GM12878 (cell line): Measurements from ENCODE around the gene ALDH3B2. TPM values are rescaled to one million over a fixed set of nuclear protein-coding genes. Genes with fewer than 3 reads are reported as not detected.

ENCODE experiments used
- ATAC-seq: fragments of 200-7000 bp; cut with Tn5 transposase; 3 replicates; pipeline ENCODE4 v1.9.1; 2020; ENCODE audit warnings: mild to moderate bottlenecking, moderate library complexity
- BruUV-seq: library from RNA; stranded (reverse); fragments of 400-500 nt; replicated peaks from 2 replicates; lab custom pipeline; 2021; lab: Mats Ljungman, UMichigan
- CTCF ChIA-PET: fragments of 300-600 bp; sonication (Branson Sonifier 250); formaldehyde crosslinking; extraction: SDS; loops from one replicate; lab custom pipeline; 2021; ENCODE audit warnings: inconsistent platforms; lab: Yijun Ruan, JAX
- POLR2A ChIA-PET: fragments of 350-600 bp; formaldehyde crosslinking; extraction: SDS; loops from one replicate; lab custom pipeline; 2021; ENCODE audit warnings: inconsistent platforms; lab: Charles Lee
- RAD21 ChIA-PET: fragments of 300-600 bp; sonication (Branson Sonifier 250); formaldehyde crosslinking; loops from one replicate; lab custom pipeline; 2023; ENCODE audit warnings: antibody characterized with exemption; ENCODE audit not compliant: unreplicated experiment; lab: Charles Lee
- SMC1A ChIA-PET: fragments of 300-600 bp; sonication (Branson Sonifier 250); formaldehyde crosslinking; loops from one replicate; lab custom pipeline; 2023; ENCODE audit not compliant: unreplicated experiment, uncharacterized antibody; lab: Charles Lee
- DNase-seq: peaks from one replicate; pipeline ENCODE4 v3.0.0-alpha.2; 2011; ENCODE audit warnings: low read depth, low spot score
- FAIRE-seq: peaks from 3 replicates; lab custom pipeline; 2011; peaks lifted over from hg19 to GRCh38; lab: Jason Lieb, UNC
- H2AFZ ChIP-seq: 2 replicates; pipeline ENCODE4 v1.6.0; 2011; ENCODE audit warnings: low read depth, low read length, control low read depth; ENCODE audit not compliant: control insufficient read depth
- H3K27ac ChIP-seq: 2 replicates; pipeline ENCODE4 v1.5.1; 2011; ENCODE audit warnings: control low read depth; ENCODE audit not compliant: control insufficient read depth, insufficient read depth
- H3K27me3 ChIP-seq, 2 experiments: replicated peaks in 1 of 2; 2 replicates each; pipeline versions ENCODE4 v1.6.0 to v1.6.1; 2011; ENCODE audit warnings: low read length in 1 of 2; ENCODE audit not compliant: control insufficient read depth in 2 of 2, insufficient read depth in 2 of 2
- H3K36me3 ChIP-seq, 2 experiments: 2 replicates each; pipeline ENCODE4 v1.5.1; 2011; ENCODE audit warnings: low read length in 1 of 2; ENCODE audit not compliant: control insufficient read depth in 2 of 2, insufficient read depth in 2 of 2
- H3K4me1 ChIP-seq: 2 replicates; pipeline ENCODE4 v1.6.1; 2011; ENCODE audit warnings: mild to moderate bottlenecking, low read length, moderate library complexity, mixed read lengths; ENCODE audit not compliant: control insufficient read depth, insufficient read depth
- H3K4me2 ChIP-seq: 2 replicates; pipeline ENCODE4 v1.6.0; 2011; ENCODE audit warnings: control low read depth; ENCODE audit not compliant: control insufficient read depth, insufficient read depth
- H3K4me3 ChIP-seq: fragments of 200-600 bp; sonication (generic); 2 replicates; pipeline ENCODE4 v1.5.1; 2016
- H3K79me2 ChIP-seq: 2 replicates; pipeline ENCODE4 v1.6.0; 2011; ENCODE audit warnings: low read length; ENCODE audit not compliant: control insufficient read depth, insufficient read depth
- H3K9ac ChIP-seq: 2 replicates; pipeline ENCODE4 v1.8.0; 2011; ENCODE audit warnings: low read length, control low read depth, mixed read lengths; ENCODE audit not compliant: control insufficient read depth, insufficient read depth
- H3K9me3 ChIP-seq: replicated peaks from 3 replicates; pipeline ENCODE4 v1.5.1; 2011; ENCODE audit warnings: mild to moderate bottlenecking, low read length; ENCODE audit not compliant: control insufficient read depth, insufficient read depth
- H4K20me1 ChIP-seq: 2 replicates; pipeline ENCODE4 v1.6.0; 2011; ENCODE audit not compliant: control insufficient read depth, insufficient read depth
- LARP7 ChIP-seq: fragments of 450-650 bp; IDR thresholded peaks from 2 replicates; pipeline ENCODE4 v1.6.1; 2017; ENCODE audit warnings: mild to moderate bottlenecking
- PAX8 ChIP-seq: fragments of 450-650 bp; IDR thresholded peaks from 2 replicates; pipeline ENCODE4 v1.6.1; 2017; ENCODE audit warnings: mild to moderate bottlenecking, moderate library complexity
- SRF ChIP-seq, 2 experiments: IDR thresholded peaks; 2 replicates each; pipeline ENCODE4 v1.6.1; 2011; ENCODE audit warnings: low read depth in 2 of 2, low read length in 2 of 2, mild to moderate bottlenecking in 1 of 2, moderate library complexity in 1 of 2
- TARDBP ChIP-seq: IDR thresholded peaks from 2 replicates; pipeline ENCODE4 v1.6.1; 2016; ENCODE audit warnings: borderline replicate concordance
- ZBED1 ChIP-seq: IDR thresholded peaks from 2 replicates; pipeline ENCODE4 v1.6.1; 2016; ENCODE audit warnings: borderline replicate concordance
- ZNF217 ChIP-seq: fragments of 450-650 bp; IDR thresholded peaks from 2 replicates; pipeline ENCODE4 v1.6.1; 2017; ENCODE audit warnings: antibody characterized with exemption, mild to moderate bottlenecking
- WGBS: methylation state at CpG from one replicate; pipeline ENCODE4 v1.1.6; 2016; ENCODE audit warnings: low lambda C conversion rate; ENCODE audit not compliant: insufficient replicate concordance, insufficient coverage; ENCODE audit errors: missing lambda C conversion rate; 5-methylcytosine and 5-hydroxymethylcytosine counted together
- in situ Hi-C: fragments of 300-500 bp; cut with MboI; formaldehyde crosslinking; loops from 9 replicates; pipeline ENCODE4 v1.14.3; 2018; ENCODE audit warnings: mixed read lengths
- intact Hi-C: fragments of 100-400 bp; cut with micrococcal nuclease; formaldehyde crosslinking; loops from one replicate; pipeline ENCODE4 v1.14.2; 2022; ENCODE audit not compliant: unreplicated experiment
- polyA plus RNA-seq, 11 experiments: library from polyadenylated mRNA; depleted of rRNA in 4 of 11; unstranded in 6 of 11; stranded (reverse) in 5 of 11; fragments of >200 nt; fragmentation: Nextera tagmentation in 4 of 11; fragmentation: Illumina TruSeq in 1 of 11; extraction: Ambion mirVana in 4 of 11; extraction: Trizol in 1 of 11; gene quantifications; 1 replicate in 1 of 11; 2 replicates in 10 of 11; pipeline versions ENCODE4 v1.2.1 to v1.2.3, GENCODE V29; 2011 to 2016; ENCODE audit warnings: inconsistent platforms in 2 of 11, missing spikeins in 2 of 11, low read depth in 1 of 11
- total RNA-seq, 4 experiments: library from RNA; depleted of rRNA in 3 of 4; stranded (reverse); fragments of >200 nt in 3 of 4; fragmentation: Illumina TruSeq in 1 of 4; extraction: Trizol in 1 of 4; gene quantifications; 2 replicates each; pipeline versions ENCODE4 v1.2.1 to v1.2.3, GENCODE V29; 2013 to 2021
- TF ChIP-seq, protein P1 (sequence below): fragments of 450-650 bp; IDR thresholded peaks from 2 replicates; pipeline ENCODE4 v1.6.1; 2016; ENCODE audit warnings: mild to moderate bottlenecking
- TF ChIP-seq, protein P2 (sequence below): fragments of 450-650 bp; IDR thresholded peaks from 2 replicates; pipeline ENCODE4 v1.6.1; 2018; ENCODE audit warnings: borderline replicate concordance, mild to moderate bottlenecking; ENCODE audit not compliant: partially characterized antibody
- TF ChIP-seq, protein P3 (sequence below): IDR thresholded peaks from 2 replicates; pipeline ENCODE4 v1.6.1; 2011; ENCODE audit warnings: mild to moderate bottlenecking, low read depth, low read length, moderate library complexity; ENCODE audit not compliant: insufficient replicate concordance
- TF ChIP-seq, protein P4 (sequence below): fragments of 150-350 bp; IDR thresholded peaks from 2 replicates; pipeline ENCODE4 v1.6.1; 2016; ENCODE audit warnings: low read depth, low read length

ALDH3B2 gene
- total and polyA plus RNA-seq, 10 of the 15 experiments (the other 5 are each of a cell fraction or from before 2014, with no cell fraction given): 0.09 to 0.17 TPM; not detected in 8

DNA sequence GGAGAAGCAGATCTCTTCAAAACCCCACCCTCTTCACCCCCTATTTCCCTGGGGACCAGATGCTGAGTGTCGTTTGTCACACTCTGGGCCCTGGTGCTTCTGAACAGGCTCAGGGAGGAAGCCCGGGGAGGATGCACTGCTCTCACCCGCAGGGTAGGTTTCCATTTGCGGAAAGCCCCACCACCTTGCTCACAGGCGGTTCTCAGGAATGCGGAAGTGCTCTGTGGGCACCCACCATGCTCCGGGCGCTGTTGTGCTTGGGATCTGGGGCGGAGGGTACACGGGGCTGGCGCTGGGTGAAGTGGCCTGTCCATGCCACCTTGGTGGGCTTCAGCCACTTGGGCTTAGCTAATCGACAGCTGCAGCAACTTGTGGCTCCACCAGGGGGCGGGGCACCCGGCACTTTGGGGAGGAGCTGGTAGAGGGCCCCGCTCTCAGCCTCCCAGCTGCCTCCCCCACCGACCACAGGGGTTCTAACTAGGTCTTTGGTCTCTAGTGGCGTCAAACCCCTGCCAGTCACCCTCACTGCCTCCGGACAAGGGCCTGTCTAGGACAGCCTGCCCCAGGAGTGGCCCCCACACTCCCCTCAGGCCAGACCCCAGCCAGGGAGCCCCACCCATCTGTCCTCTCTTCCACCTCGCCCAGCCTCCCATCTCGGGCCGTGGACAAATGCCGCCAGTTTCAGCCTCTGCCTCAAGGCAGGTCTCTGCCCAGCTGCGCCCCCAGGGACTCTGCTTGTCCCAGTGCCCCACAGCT lies 60.3 kb downstream of the ALDH3B2 start:
- DNase-seq (peak; percentile 88), ATAC-seq (peak; percentile 95), FAIRE-seq (peak; percentile 99)
- in situ Hi-C loops: no loop called here
- WGBS: 4% methylated on average over 23 of the region's 23 CpGs
- H3K27me3 ChIP-seq: no peaks in the 10 kb centered on the region
- H3K4me2 ChIP-seq: peak overlapping the region; percentile 69
- peaks cover 22% of the 10 kb centered on the region for H3K4me1 ChIP-seq
- H3K79me2 ChIP-seq: no peaks in the 10 kb centered on the region
- ChIA-PET POLR2A (interaction anchor here (0.7 to 3.5 kb wide), 12 partner anchors 12 to 270 kb away, joined by 3 to 25 read pairs (median 4); partner anchors contain the start of genes ACY3, GSTP1, NUDT8 and POLD4), SMC1A (interaction anchor here (0.6 to 3.4 kb wide), 10 partner anchors 10 to 146 kb away, joined by 3 to 15 read pairs (median 5); partner anchors contain the start of genes GSTP1 and NUDT8), RAD21 (interaction anchor here (0.6 to 2.9 kb wide), 13 partner anchors 12 to 153 kb away, joined by 3 to 26 read pairs (median 5); partner anchors contain the start of genes GSTP1 and NUDT8), CTCF (interaction anchor here (0.6 to 6.0 kb wide), 16 partner anchors 10 to 223 kb away, joined by 3 to 71 read pairs (median 6); partner anchors contain the start of genes ACY3, GSTP1 and NUDT8)
- peak overlapping the region; percentile 46; the same call in 1 of the 2 replicates for H3K4me3 ChIP-seq
- no peaks in the 10 kb centered on the region for H3K9me3 ChIP-seq
- H2AFZ ChIP-seq: peak overlapping the region; percentile 89
- H3K36me3 ChIP-seq: peaks cover 5 to 22% of the 10 kb centered on the region in 2 experiments; a peak in 3 of 4 replicates
- no peaks in the 10 kb centered on the region for H4K20me1 ChIP-seq
- no TSS peak for BruUV-seq
- intact Hi-C loops: loop anchor here (1.0 to 5.0 kb wide), 2 partner anchors 31 to 42 kb away; partner anchors contain the start of gene GSTP1
- H3K9ac ChIP-seq: peak overlapping the region; percentile 76
- peak overlapping the region; percentile 97 for H3K27ac ChIP-seq
- TF ChIP-seq ZNF217 (no peak), ZBED1 (peak; percentile 22; the same call in 1 of the 2 replicates), LARP7 (peak; percentile 59; the same call in 1 of the 2 replicates), TARDBP (no peak), SRF (IDR thresholded peaks at IDR 0.05; ENCODE audit: low read depth in 2 of 2, low read length in 2 of 2) (no peak), PAX8 (no peak)
- TF ChIP-seq, protein P1, sequence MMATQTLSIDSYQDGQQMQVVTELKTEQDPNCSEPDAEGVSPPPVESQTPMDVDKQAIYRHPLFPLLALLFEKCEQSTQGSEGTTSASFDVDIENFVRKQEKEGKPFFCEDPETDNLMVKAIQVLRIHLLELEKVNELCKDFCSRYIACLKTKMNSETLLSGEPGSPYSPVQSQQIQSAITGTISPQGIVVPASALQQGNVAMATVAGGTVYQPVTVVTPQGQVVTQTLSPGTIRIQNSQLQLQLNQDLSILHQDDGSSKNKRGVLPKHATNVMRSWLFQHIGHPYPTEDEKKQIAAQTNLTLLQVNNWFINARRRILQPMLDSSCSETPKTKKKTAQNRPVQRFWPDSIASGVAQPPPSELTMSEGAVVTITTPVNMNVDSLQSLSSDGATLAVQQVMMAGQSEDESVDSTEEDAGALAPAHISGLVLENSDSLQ: peak; percentile 90
- TF ChIP-seq, protein P2, sequence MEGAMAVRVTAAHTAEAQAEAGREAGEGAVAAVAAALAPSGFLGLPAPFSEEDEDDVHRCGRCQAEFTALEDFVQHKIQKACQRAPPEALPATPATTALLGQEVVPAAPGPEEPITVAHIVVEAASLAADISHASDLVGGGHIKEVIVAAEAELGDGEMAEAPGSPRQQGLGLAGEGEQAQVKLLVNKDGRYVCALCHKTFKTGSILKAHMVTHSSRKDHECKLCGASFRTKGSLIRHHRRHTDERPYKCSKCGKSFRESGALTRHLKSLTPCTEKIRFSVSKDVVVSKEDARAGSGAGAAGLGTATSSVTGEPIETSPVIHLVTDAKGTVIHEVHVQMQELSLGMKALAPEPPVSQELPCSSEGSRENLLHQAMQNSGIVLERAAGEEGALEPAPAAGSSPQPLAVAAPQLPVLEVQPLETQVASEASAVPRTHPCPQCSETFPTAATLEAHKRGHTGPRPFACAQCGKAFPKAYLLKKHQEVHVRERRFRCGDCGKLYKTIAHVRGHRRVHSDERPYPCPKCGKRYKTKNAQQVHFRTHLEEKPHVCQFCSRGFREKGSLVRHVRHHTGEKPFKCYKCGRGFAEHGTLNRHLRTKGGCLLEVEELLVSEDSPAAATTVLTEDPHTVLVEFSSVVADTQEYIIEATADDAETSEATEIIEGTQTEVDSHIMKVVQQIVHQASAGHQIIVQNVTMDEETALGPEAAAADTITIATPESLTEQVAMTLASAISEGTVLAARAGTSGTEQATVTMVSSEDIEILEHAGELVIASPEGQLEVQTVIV: peak; percentile 92
- TF ChIP-seq, protein P3, sequence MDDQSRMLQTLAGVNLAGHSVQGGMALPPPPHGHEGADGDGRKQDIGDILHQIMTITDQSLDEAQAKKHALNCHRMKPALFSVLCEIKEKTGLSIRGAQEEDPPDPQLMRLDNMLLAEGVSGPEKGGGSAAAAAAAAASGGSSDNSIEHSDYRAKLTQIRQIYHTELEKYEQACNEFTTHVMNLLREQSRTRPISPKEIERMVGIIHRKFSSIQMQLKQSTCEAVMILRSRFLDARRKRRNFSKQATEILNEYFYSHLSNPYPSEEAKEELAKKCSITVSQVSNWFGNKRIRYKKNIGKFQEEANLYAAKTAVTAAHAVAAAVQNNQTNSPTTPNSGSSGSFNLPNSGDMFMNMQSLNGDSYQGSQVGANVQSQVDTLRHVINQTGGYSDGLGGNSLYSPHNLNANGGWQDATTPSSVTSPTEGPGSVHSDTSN: peak; percentile 70
- TF ChIP-seq, protein P4, sequence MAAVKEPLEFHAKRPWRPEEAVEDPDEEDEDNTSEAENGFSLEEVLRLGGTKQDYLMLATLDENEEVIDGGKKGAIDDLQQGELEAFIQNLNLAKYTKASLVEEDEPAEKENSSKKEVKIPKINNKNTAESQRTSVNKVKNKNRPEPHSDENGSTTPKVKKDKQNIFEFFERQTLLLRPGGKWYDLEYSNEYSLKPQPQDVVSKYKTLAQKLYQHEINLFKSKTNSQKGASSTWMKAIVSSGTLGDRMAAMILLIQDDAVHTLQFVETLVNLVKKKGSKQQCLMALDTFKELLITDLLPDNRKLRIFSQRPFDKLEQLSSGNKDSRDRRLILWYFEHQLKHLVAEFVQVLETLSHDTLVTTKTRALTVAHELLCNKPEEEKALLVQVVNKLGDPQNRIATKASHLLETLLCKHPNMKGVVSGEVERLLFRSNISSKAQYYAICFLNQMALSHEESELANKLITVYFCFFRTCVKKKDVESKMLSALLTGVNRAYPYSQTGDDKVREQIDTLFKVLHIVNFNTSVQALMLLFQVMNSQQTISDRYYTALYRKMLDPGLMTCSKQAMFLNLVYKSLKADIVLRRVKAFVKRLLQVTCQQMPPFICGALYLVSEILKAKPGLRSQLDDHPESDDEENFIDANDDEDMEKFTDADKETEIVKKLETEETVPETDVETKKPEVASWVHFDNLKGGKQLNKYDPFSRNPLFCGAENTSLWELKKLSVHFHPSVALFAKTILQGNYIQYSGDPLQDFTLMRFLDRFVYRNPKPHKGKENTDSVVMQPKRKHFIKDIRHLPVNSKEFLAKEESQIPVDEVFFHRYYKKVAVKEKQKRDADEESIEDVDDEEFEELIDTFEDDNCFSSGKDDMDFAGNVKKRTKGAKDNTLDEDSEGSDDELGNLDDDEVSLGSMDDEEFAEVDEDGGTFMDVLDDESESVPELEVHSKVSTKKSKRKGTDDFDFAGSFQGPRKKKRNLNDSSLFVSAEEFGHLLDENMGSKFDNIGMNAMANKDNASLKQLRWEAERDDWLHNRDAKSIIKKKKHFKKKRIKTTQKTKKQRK: no peak
